Stimulated activated CD8-positive, alpha-beta memory T cell treated with anti-CD3 and anti-CD28 coated beads, Interleukin-7, amount 100 ng/mL, for 48 hours (primary cell): Measurements from ENCODE around the gene VPREB3.

Source experiments
- DNase-seq, 2 donors: peaks; one replicate each; pipeline ENCODE4 v3.0.0-alpha.2; 2020; ENCODE audit warnings: low read depth in 1 of 2; ENCODE audit errors: extremely low read depth in 1 of 2

Gene VPREB3

DNA sequence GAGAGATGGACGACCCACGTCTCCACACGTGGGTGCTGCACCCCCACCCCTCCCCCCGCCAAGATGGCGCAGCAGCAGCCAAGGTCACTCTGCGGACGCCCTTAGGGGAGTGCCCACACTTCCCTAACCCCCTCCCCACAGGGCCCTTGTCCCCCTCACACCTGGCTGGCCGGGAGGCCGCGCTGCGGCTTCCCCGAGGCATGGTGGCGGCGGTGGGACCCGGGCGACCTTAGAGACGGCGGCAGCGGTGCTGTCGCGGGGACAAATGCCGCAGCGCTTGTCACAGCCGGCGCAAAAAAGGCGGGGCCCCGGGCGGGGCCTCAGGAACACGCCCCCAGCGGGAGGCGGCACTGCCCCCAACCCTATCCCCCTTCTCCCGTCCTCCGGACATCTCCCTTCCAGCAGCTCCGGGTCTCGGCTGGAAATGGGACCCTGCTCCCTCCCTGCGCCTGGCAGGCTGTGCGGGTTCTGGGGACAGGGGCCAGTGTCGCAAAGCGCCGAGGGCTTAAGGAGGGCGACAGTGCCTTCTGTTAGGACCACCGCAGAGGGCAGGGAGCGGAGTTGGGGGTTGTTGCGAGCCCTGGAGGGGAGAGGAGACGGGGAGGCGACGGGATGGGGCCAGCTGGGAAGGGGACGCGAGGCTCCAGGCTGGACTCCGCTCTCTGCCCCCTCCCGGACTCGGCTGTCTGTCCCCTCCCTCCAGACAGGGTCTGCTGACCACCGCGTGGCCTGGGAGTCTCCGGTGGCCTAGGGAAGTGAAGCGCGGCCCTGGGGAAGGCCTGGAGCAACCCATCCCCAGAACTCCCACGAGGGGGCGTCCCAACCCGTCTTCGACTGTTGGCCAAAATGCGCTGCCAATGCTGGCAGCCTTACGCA is 13.7 kb upstream of the VPREB3 start, which contains the start of gene CHCHD10:
Gene CHCHD10 (minus strand): TSS at position 300 of the 876 bp plus-strand sequence. CDS start 98 bp downstream, at position 202.
- peak; percentile 57 to 60 for DNase-seq

DNA sequence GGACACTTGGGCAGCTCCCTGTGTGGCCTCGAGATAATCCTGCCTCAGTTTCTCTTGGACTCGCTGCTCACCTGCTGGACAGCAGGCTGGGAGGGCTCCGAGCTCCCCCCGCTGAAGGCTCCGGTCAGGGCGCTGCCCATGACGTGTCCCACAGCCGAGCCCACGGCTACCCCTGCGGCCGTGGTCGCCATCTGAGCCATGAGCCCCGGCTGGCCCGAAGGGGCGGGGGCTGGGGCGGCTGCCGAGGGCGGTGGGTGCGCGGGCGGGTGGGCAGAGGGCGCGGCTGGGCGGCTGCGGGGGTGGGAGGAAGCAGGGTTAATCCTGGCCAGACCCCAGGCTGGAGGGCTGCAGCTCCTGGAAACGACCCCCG is 13.1 kb upstream of the VPREB3 start:
- DNase-seq = no peak

DNA sequence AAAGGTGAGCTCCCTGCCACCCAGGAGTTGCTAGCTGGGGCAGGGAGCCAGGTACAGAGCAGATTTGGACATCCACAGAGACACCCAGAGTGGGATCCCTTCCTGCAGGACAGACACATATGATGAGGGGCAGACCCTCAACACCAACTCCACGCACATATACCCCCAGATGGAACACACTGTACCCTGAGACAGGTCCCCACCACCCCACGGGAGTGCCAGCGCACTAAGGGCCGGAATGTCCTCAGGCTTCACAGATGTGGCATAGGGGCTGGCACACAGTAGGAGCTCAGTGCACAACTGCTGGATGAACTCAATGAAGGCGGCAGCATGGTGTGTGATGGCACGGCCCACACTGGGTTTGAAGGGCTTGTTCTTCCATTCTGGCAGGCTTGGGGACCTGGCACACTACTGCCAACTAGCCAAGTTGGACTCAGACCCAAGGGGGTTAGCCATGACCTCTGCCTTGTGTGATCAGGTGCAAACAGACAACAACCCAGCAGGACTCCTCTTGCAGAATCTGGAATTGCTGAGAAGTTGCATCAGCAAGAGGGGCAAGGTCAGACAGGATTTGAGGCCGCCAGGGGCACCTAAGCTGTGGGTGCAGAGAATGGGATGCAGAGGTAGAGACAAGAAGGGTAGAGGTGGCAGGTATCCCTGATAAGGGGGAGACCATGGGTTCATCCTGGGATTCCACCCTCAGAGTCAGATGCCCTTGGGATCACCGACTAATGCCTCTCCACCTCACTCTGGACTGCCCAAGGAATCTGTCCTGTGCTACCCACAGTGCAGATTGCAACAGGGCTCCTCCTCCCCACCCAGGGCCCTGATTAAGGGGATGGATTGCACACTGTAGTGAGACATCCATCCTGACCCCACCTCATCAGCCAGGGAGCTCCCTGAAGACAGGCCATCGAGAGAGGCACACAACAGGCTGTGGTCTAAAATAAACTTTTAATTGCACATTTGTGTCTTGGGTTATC is 11.0 kb upstream of the VPREB3 start:
- no peak for DNase-seq

DNA sequence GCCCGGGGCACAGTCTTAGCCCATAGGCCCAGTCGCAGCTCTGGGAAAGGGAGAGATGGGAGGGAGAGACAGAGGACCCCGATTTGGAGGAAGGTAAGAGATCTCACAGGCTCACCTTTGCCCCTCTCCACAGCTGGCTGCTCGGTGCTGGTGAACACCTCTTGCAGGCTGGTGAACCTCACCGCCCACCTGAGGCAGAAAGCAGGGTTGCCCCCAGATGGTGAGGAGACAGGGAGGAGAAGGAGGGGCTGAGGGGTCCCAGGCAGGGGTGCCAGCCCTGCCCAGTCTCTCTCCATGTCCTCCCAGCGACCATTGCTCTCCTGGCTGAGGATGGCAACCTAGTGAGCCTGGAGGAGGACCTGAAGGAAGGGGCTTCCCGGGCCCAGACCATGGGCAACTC is 9.7 kb upstream of the VPREB3 start:
- no peak for DNase-seq

DNA sequence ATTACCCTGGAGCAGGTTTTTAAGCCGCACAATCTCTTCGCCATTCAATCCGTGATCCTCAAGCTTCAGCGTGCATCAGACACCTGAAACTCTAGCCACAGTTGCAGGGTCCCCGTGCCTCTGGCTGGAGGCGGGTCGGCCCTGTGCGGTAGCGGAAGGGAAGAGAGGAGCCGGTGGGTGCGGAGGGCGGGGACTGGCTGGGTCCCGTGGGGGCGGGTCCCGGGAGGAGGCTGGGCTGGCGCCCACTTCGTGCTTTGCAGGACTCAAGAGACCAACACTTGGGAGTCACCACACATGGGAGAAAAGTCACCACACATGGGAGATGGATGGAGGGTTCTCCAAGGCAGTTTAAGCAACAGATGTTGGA is 9.3 kb upstream of the VPREB3 start:
- DNase-seq = no peak

DNA sequence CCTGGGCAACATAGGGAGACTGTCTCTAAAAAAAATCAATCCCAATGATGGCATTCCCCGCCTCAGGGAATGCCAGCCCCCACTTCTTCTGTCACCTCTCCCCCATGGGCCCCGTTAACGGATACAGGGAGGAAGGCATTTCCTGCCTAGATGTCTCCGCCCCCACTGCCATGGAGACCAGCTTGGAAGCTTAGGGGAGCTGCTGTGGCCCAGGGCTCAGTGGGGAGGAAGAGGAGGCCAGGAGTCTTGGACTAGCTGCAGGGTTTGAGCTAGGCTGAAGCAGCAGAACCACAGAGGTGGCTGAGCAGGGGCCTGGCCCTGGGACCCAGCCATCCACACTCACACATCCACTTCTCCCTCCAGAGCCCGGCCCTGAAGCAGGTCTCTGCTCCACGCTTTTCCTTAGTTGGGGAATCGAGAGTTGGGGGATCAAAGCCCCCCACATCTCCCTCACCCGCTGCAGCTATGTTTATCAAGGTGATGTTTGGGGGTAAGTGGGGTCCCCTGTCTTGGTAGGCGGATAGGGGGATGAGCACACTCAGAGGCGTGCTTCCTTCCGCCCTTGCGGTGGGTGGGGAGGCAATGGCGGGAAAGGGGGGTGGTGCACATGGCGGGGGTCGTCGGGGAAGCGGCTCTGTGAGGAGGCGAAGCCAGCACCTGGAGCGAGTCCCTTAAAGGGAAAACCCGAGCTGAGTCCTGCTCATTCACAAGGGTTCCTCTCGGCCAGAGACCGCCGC is 8.8 kb upstream of the VPREB3 start, which contains the start of gene C22orf15:
Gene C22orf15 (plus strand): TSS at position 149 of the 737 bp plus-strand sequence. CDS start 317 bp downstream, at position 466.
- no peak for DNase-seq

DNA sequence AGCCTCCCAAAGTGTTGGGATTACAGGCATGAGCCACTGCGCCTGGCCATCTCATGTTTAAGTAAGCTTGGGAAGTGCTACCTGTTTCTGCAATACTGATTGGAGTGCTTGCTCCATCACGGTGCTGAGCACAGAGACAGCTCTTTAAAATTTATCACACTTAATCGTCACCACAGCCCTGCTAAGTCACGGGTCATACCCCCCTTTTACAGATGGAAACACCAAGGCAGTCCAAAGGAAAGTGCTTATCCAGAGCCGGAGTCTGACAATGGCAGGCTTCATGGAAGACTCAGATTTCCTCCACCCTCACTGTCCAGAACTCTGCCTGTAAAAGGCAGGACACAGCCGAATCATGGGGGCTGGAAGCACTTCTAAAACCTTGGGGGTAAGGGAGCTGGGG is 5.8 kb upstream of the VPREB3 start:
- no peak for DNase-seq

DNA sequence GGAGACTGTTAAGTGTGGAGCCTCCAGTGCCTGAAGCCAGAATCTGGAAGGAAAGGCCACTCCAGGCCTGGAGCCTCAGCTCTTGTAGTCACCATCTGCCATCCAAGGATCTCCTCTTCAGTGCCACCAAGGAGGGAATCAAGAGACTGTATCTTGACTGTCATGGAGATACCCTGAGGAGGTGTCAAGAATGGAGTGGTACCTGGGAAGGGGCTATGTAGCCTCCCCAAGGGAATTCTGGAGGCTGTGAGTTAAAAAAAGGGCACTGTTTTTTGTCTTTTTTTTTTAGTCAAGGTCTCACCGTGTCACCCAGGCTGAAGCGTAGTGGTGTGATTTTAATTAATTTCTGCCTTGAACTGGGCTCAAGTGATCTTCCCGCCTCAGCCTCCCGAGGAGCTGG is 5.3 kb upstream of the VPREB3 start:
- no peak for DNase-seq

DNA sequence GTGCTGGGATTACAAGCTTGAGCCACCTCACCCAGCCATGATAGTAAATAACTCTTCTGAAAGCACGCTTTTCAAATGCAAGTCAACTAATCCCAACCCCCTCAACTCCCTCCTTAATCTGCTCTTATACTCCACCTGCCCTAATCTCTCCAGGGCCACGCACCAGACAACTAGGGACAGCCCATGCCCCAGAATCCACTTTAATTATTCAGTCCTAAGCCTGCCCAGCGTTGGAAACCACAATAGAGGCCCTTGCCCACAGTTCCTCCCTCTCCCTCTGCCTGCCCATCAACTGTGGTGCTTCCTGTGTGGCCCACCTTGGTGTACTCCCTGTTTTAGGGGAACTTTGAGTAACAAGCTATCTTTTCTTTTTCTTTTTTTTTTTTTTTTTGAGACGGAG is 2.7 kb upstream of the VPREB3 start:
- DNase-seq = no peak

DNA sequence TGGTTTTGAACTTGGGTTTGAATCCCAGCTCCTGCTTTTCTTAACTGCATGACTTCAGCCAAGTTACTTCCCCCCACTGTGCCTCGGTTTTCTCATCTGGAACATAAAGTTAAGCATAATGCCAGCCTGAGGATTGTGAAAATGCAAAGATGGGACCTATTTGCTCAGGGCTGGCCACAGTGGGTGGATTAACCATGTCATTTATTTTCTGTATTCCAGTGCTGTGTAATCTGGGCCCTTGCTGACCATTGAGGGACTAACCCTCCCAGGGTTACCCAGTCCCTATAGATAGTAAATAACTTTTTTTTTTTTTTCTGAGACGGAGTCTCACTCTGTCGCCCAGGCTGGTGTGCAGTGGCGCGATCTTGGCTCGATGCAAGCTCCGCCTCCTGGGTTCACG is 1.5 kb upstream of the VPREB3 start:
- no peak for DNase-seq

DNA sequence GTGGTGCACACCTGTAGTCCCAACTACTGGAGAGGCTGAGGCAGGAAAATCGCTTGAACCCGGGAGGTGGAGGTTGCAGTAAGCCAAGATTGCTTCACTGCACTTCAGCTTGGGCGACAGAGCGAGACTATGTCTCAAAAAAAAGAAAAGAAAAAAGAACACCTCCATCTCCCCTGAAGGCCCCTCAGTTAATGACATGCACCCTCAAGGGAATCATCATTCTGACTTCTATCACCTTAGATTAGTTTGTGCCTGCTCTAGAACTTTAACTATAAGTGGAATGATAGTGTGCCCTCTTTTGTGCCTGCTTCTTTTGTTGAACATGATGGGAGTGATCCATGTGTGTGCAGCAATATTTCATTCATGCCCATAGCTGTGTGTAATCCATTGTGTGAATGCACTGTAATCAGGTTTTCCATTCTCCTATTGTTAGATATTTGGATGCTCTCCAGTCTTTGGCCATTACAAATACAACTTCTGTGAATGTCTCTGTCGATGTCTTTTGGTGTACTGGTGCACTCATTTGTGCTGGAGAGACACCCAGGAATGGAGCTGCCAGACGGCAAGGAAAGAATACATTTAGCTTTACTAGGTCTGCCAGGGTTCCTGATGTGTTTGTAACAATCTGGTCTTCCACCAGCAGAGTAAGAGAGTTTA is 883 bp upstream of the VPREB3 start:
- DNase-seq = no peak

DNA sequence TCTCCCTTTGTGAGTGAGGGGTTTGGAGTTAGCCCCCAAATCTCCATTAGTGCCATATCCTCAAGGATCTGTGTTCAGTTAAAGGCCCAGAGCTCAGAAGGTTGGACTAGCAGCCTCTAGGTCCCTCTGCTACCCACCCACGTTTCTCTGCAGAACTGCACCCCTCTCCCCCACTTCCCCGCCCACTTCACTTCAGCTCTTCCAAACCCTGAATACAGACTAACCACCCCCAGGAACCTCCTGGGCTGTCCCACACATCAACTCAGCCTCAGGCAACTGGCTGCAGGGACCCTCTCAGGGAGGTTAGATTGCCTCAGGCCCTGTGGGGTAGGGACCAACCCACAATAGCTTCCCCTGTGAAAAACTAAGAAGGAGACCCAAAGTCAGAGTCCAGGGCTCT is 840 bp downstream of the VPREB3 start:
- DNase-seq = no peak

DNA sequence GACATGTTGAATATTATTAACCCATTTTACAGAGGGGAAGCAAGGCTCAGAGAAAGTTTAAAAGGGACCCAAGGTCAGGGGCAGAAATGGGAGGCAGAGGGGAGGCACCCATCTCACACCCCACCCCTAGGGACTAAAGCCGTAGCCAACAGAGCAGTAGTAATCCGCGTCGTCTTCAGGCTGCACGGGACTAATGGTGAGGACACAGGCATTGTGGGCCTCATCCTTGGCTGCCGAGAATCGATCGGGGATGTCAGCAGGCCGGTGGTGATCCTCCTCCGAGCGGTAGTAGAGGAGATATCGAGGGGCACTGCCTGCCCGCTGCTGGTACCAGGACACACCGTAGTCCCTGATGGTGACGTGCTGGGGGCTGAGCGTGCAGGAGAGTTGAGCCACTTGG is 1.5 kb downstream of the VPREB3 start:
- DNase-seq = no peak

DNA sequence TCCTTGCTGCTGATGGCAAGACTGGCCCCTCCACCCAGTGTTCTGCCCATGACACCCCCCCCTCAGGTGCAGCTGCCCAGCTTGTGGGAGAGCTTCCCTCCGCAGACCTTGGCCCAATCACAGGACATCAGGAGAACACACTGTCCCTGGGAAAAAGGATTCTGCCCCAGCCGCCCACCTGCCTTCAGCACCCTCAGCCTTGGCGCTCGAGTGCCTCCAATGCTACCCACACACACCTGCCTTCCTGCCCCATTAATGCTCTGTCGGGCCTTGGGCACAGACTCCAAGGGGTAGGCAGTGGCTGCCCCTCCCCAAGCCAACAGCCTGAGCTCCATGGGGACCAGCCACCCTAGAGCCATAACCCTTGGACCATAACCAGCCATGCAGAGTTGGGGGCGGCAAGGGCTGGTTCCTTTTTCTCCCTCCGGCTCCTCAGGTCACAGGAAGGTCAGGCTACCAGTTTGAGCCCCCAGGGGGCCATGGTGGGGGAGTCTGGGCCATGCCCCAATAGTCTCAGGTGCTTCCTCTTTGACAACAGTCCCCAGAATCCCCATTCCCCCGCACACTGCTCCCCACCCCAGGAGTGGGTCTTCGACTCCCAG is 2.0 kb downstream of the VPREB3 start:
- no peak for DNase-seq

DNA sequence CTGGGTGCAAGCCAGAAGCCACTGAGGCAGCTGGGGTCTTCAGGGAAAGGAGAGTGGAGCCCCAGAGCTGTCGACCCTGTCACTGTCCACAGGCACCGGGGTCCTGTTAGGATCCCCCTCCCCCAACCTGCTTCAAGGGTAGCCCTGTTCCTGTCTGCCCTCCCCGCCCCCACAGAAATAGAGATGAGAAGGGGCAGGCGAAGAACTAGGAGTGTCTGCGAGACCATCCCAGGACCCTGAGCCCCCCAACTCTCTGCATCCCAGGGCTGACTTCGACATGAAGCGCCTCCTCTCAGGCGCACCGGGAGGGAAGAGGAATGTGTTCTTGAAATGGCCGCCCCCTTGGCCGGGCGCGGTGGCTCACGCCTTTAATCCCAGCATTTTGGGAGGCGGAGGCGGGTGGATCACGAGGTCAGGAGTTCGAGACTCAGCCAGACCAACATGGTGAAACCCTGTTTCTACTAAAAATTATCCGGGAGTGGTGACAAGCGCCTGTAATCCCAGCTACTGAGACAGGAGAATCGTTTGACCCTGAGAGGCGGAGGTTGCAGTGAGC is 2.7 kb downstream of the VPREB3 start:
- no peak for DNase-seq

DNA sequence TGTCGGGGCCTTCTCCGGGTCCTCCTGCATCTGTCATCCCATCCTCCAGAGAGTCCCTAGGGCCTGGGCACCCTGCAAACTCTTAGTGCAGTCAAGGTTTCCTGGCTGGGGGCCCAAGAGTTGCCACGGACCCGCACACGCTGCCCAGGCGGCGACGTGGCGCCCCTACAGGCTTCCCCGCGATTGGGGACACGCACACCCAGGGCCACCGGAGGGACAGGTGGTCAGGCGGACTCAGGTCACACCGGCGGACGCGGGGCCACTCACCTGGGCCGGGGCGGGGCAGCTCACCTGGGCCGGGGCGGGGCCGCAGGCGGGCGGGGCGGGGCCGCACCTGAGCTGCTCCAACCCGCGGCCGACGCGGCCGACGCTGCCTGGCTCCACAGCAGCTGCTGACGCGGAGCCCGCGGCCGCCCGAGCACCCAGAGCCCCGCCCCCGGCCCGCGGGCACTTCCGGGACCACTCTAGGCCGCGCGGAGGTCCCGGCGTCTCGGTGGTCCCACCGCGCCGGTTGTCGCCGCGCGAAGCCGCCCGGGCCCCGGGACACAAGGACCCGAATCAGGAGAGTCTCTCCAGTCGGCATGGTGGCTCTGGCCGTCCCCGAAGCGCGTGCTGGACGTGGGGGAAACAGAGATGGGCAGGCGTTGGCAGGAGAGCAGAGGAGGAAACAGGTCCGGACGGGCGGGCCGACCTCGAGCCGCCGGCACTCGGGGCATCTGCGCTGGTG is 3.3 kb downstream of the VPREB3 start, which contains the start of gene ZNF70:
Gene ZNF70 (minus strand): TSS at position 399 of the 727 bp plus-strand sequence. CDS start 5,972 bp downstream, outside the sequence.
- peak; percentile 66 to 82 for DNase-seq

DNA sequence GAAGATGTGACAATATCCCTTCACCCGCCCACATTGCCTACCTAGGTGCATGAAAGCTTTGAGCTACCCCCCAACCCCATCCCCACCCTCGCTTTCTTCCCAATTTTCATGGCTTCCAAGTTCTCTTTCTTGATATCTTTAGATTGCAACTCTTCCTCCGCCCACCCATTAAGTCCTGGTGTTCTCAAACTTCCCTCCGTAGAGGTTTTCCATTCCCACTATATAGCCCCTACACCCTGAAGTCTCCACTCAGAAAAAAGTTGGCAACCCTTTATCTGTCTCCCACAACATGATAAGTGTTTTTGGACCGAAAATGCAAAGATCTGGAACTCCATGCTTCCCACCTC is 3.9 kb downstream of the VPREB3 start:
- DNase-seq = no peak

DNA sequence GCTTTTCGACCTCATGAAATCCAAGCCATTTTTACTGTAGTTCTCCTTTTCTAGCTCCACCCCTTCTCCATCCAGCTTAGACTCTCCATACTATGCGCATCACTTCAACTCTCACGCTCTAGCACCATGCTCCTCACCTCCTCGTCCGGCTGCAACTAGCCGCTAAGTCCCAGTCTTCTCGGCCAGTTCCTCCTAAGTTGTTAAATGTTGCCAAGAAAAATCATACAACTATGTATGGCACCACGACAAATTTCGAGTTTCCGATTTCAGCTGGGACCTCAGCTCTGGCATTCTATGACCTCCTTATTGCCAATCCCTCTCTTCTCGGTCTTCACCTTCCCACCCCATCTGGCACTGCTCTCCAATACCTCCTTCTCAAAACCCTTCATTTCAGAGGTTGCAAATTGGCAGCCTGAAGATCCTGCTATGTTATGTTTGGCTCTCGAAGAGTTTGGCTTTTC is 4.4 kb downstream of the VPREB3 start:
- DNase-seq = no peak

DNA sequence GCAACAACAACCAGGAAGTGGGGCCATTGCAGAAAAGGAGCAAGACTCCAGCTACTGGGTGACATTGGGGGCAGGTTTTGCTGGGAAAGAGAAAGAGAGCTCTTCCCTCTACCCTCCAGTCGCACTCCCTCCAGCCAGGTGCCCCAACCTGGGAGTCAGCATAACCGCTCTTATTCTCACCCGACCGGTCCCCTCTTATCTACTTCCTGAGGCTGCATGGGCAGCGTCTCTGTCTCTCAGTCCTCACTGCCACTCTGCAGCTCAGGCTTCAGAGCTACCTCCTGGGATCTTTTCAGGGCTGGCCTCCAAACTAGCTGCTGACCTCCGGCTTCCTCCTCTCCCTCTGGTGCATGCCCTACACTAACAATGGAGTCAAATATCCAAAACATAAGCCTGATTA is 8.4 kb downstream of the VPREB3 start:
- no peak for DNase-seq
